ENCODE measurements around the gene WLS.
"Not testable (repeated sequence)": the region's sequence is repeated elsewhere in the genome, so short reads cannot be mapped to it uniquely, and the experiment has no call there.

WLS gene

GRCh38 chr1:68160935-68161334 lies 71.4 kb downstream of the WLS start:
- H3K27ac ChIP-seq (ENCODE audit: low read length); H3K9ac ChIP-seq (ENCODE audit: low read length); H3K4me1 ChIP-seq (ENCODE audit: control insufficient read depth, low read depth, low read length); H3K27me3 ChIP-seq (ENCODE audit: control insufficient read depth, insufficient read depth, low read length); H3K9me3 ChIP-seq (ENCODE audit: control insufficient read depth, low read depth, low read length); H3K4me3 ChIP-seq (ENCODE audit: low read length); H3K36me3 ChIP-seq (ENCODE audit: control insufficient read depth, low read depth, low read length): not testable (repeated sequence)

GRCh38 chr1:68160021-68160420 lies 72.3 kb downstream of the WLS start:
- Histone ChIP-seq H3K9ac (ENCODE audit: low read length) (no peak overlapping the region), H3K9me3 (ENCODE audit: control insufficient read depth, low read depth, low read length) (no peaks in the 10 kb centered on the region), H3K27me3 (ENCODE audit: control insufficient read depth, insufficient read depth, low read length) (no peaks in the 10 kb centered on the region), H3K4me3 (ENCODE audit: low read length) (no peak overlapping the region), H3K36me3 (ENCODE audit: control insufficient read depth, low read depth, low read length) (no peaks in the 10 kb centered on the region), H3K4me1 (ENCODE audit: control insufficient read depth, low read depth, low read length) (no peaks in the 10 kb centered on the region), H3K27ac (ENCODE audit: low read length) (no peak overlapping the region)

DNA sequence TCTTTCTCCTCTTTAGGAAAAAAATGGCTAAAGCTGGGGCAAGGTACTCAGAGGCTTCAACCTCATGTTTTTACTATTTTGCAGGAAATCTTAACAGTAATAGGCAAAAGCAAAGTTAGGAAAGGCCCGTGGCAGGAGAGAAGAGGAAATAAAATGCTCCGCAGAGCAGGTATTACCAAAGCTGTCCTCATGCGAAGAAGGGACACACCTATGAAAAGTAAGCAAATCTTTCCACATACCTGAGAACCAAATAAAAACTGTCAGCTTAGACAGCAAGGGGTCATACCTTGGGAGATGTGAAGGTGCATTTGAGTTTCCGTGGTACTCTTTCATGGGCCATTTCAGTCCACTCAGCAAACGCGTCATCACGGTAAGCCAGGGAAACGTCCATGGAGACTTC lies 73.5 kb downstream of the WLS start:
- H3K27me3 ChIP-seq (ENCODE audit: control insufficient read depth, insufficient read depth, low read length) = no peaks in the 10 kb centered on the region
- H3K36me3 ChIP-seq (ENCODE audit: control insufficient read depth, low read depth, low read length) = no peaks in the 10 kb centered on the region
- H3K4me3 ChIP-seq (ENCODE audit: low read length) = no peak overlapping the region
- H3K27ac ChIP-seq (ENCODE audit: low read length) = no peak overlapping the region
- no peaks in the 10 kb centered on the region for H3K4me1 ChIP-seq (ENCODE audit: control insufficient read depth, low read depth, low read length)
- H3K9ac ChIP-seq (ENCODE audit: low read length) = no peak overlapping the region
- H3K9me3 ChIP-seq (ENCODE audit: control insufficient read depth, low read depth, low read length) = no peaks in the 10 kb centered on the region

GRCh38 chr1:68157416-68157815 lies 74.9 kb downstream of the WLS start:
- Histone ChIP-seq H3K9ac (ENCODE audit: low read length) (no peak overlapping the region), H3K4me3 (ENCODE audit: low read length) (no peak overlapping the region), H3K9me3 (ENCODE audit: control insufficient read depth, low read depth, low read length) (no peaks in the 10 kb centered on the region), H3K36me3 (ENCODE audit: control insufficient read depth, low read depth, low read length) (no peaks in the 10 kb centered on the region), H3K27me3 (ENCODE audit: control insufficient read depth, insufficient read depth, low read length) (no peaks in the 10 kb centered on the region), H3K4me1 (ENCODE audit: control insufficient read depth, low read depth, low read length) (no peaks in the 10 kb centered on the region), H3K27ac (ENCODE audit: low read length) (no peak overlapping the region)

DNA sequence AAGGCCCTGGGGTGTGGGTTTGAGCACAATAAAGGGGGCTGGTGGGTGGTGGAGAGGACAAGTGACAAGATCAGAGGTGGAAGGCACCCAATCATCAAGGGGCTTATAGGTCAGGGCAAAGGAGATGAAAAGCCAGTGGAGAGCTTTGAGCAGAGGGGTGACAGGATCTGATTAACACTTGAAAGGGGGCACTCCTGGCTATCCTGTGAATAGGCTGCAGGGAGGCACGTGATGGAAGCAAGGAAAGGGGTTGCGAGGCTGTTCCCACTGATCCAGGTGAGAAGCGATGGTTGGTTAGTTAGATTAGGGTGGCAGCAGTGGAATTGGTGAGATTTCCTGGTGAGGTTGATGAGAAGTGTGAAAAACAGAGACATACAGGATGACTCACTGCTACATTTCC lies 80.6 kb downstream of the WLS start:
- Histone ChIP-seq H3K9me3 (ENCODE audit: control insufficient read depth, low read depth, low read length) (no peaks in the 10 kb centered on the region), H3K27ac (ENCODE audit: low read length) (no peak overlapping the region), H3K4me3 (ENCODE audit: low read length) (no peak overlapping the region), H3K4me1 (ENCODE audit: control insufficient read depth, low read depth, low read length) (no peaks in the 10 kb centered on the region), H3K36me3 (ENCODE audit: control insufficient read depth, low read depth, low read length) (no peaks in the 10 kb centered on the region), H3K27me3 (ENCODE audit: control insufficient read depth, insufficient read depth, low read length) (no peaks in the 10 kb centered on the region), H3K9ac (ENCODE audit: low read length) (no peak overlapping the region)

GRCh38 chr1:68149907-68150306 lies 82.4 kb downstream of the WLS start:
- Histone ChIP-seq H3K27me3 (ENCODE audit: control insufficient read depth, insufficient read depth, low read length) (no peaks in the 10 kb centered on the region), H3K4me1 (ENCODE audit: control insufficient read depth, low read depth, low read length) (no peaks in the 10 kb centered on the region), H3K9me3 (ENCODE audit: control insufficient read depth, low read depth, low read length) (no peaks in the 10 kb centered on the region), H3K27ac (ENCODE audit: low read length) (no peak overlapping the region), H3K36me3 (ENCODE audit: control insufficient read depth, low read depth, low read length) (no peaks in the 10 kb centered on the region), H3K4me3 (ENCODE audit: low read length) (no peak overlapping the region), H3K9ac (ENCODE audit: low read length) (no peak overlapping the region)

DNA sequence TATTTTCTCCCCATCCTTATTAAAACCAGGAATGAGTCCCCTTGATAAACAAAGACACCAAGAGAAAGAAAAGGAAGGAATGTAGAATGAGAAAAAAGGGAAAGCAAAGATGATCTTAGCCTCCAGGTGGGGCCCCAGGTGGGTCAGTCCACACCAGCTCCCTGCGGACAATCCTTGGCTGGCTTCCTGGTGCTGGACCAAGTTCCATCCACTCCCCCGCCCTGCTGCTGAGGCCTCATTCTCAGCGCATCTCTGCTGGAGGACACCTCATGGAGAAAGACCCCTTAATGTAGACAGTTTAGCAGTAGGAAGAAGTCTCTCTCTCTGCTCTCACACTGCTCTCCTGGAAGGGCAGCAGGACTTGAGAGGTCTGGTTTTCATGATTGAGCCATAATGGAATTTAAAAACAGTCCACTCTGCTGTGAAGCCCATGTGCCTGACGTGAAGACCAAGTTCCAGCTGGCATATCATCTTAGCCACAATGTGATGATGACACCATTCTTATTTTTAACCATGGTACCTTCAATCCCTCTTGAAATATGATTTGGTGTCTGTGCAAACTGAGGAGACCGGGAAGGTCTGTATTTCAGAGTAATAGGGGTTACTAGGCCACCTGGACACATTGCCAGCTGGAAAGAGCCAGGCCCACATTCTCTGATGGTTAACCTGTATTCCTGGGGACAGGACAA lies 83.1 kb downstream of the WLS start:
- Histone ChIP-seq H3K9ac (ENCODE audit: low read length) (no peak overlapping the region), H3K27me3 (ENCODE audit: control insufficient read depth, insufficient read depth, low read length) (no peaks in the 10 kb centered on the region), H3K27ac (ENCODE audit: low read length) (no peak overlapping the region), H3K36me3 (ENCODE audit: control insufficient read depth, low read depth, low read length) (no peaks in the 10 kb centered on the region), H3K4me3 (ENCODE audit: low read length) (no peak overlapping the region), H3K9me3 (ENCODE audit: control insufficient read depth, low read depth, low read length) (no peaks in the 10 kb centered on the region), H3K4me1 (ENCODE audit: control insufficient read depth, low read depth, low read length) (no peaks in the 10 kb centered on the region)

DNA sequence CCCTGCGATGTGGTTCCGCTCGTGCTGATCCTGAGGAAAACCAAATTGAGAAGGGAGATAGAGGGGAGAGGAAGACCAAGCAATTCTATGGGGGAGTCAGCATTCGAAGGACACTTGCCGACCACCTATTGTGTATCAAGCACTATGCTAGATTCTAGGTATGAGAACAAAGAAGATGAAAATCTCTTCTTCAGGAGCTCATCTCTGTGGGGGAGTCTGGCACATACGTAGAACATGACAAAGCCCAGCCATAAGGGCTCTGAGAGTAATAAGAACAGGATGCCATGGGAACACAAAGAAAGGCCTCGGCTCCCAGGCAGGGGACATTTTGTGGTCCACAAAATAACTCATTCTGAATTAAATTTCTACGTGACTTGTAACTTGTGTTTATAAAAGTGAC lies 83.7 kb downstream of the WLS start:
- no peak overlapping the region for H3K27ac ChIP-seq (ENCODE audit: low read length)
- H3K36me3 ChIP-seq (ENCODE audit: control insufficient read depth, low read depth, low read length) = no peaks in the 10 kb centered on the region
- H3K27me3 ChIP-seq (ENCODE audit: control insufficient read depth, insufficient read depth, low read length) = no peaks in the 10 kb centered on the region
- H3K4me3 ChIP-seq (ENCODE audit: low read length) = no peak overlapping the region
- H3K4me1 ChIP-seq (ENCODE audit: control insufficient read depth, low read depth, low read length) = no peaks in the 10 kb centered on the region
- no peak overlapping the region for H3K9ac ChIP-seq (ENCODE audit: low read length)
- H3K9me3 ChIP-seq (ENCODE audit: control insufficient read depth, low read depth, low read length) = no peaks in the 10 kb centered on the region

- Histone ChIP-seq H3K9ac (ENCODE audit: low read length) (no peak overlapping the region), H3K27ac (ENCODE audit: low read length) (no peak overlapping the region), H3K4me3 (ENCODE audit: low read length) (no peak overlapping the region), H3K36me3 (ENCODE audit: control insufficient read depth, low read depth, low read length) (no peaks in the 10 kb centered on the region), H3K27me3 (ENCODE audit: control insufficient read depth, insufficient read depth, low read length) (no peaks in the 10 kb centered on the region), H3K4me1 (ENCODE audit: control insufficient read depth, low read depth, low read length) (no peaks in the 10 kb centered on the region), H3K9me3 (ENCODE audit: control insufficient read depth, low read depth, low read length) (no peaks in the 10 kb centered on the region)
These were observed 84.7 kb downstream of the WLS start for GRCh38 chr1:68147534-68148171.

DNA sequence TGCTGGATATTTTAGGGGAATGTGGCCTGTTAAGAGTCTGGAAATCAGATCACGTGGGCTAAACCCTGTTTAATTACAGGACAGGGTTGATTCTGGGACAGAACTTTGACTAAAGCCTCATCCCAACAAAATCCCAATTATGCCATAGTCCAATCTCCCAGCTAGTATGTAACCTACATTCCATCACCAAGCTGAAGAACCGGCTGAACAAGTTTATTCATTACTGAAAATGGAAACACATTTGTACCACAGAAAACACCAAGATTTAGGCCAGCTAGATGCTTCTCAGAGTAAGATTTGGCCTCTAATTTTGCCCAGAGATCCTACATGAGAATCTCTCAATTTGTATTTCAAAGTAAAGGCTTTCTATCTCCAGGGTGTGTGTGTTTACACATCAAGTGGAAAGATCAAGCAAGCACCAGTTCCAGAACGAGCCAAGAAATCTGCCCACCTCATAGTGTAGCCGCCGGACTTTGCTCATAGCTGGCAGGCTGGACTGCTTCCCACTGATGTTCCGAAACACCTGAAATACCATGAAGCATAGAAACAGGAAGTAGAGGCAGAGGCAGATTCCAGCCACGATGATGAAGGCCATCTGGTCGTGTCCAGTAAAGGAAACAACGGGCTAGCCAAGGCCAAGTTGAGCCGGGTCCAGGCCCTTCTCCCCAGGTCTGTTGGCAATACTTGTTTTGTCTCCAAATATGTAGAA lies 86.8 kb downstream of the WLS start:
- Histone ChIP-seq H3K9me3 (ENCODE audit: control insufficient read depth, low read depth, low read length) (no peaks in the 10 kb centered on the region), H3K4me3 (ENCODE audit: low read length) (no peak overlapping the region), H3K9ac (ENCODE audit: low read length) (no peak overlapping the region), H3K27ac (ENCODE audit: low read length) (no peak overlapping the region), H3K27me3 (ENCODE audit: control insufficient read depth, insufficient read depth, low read length) (no peaks in the 10 kb centered on the region), H3K4me1 (ENCODE audit: control insufficient read depth, low read depth, low read length) (peaks cover 20% of the 10 kb centered on the region), H3K36me3 (ENCODE audit: control insufficient read depth, low read depth, low read length) (no peaks in the 10 kb centered on the region)

GRCh38 chr1:68144856-68145255 lies 87.5 kb downstream of the WLS start:
- Histone ChIP-seq H3K9me3 (ENCODE audit: control insufficient read depth, low read depth, low read length) (no peaks in the 10 kb centered on the region), H3K27ac (ENCODE audit: low read length) (no peak overlapping the region), H3K9ac (ENCODE audit: low read length) (no peak overlapping the region), H3K4me1 (ENCODE audit: control insufficient read depth, low read depth, low read length) (peaks cover 25% of the 10 kb centered on the region), H3K27me3 (ENCODE audit: control insufficient read depth, insufficient read depth, low read length) (no peaks in the 10 kb centered on the region), H3K36me3 (ENCODE audit: control insufficient read depth, low read depth, low read length) (no peaks in the 10 kb centered on the region), H3K4me3 (ENCODE audit: low read length) (no peak overlapping the region)

DNA sequence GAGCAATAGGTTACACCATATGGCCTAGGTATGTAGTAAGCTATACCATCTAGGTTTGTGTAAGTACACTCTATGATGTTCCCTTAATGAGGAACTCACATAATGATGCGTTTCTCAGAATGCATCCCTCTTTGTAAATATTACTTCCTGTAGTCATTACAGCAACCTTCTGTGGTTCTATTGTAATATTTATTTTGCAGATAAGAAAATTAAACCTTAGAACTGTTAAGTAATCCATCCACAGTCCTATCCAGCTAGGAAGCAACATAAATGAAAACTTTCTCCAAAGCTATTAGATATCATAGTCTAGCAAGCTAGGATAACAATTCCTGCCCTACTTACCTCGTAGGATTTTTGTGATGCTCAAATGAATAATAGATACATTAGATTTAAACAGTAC lies 88.7 kb downstream of the WLS start:
- Histone ChIP-seq H3K27ac (ENCODE audit: low read length) (no peak overlapping the region), H3K27me3 (ENCODE audit: control insufficient read depth, insufficient read depth, low read length) (no peaks in the 10 kb centered on the region)

More for the DNA sequence above, 88.7 kb downstream of the WLS start:
- Histone ChIP-seq H3K36me3 (ENCODE audit: control insufficient read depth, low read depth, low read length) (no peaks in the 10 kb centered on the region), H3K4me1 (ENCODE audit: control insufficient read depth, low read depth, low read length) (peaks cover 25% of the 10 kb centered on the region), H3K9ac (ENCODE audit: low read length) (no peak overlapping the region), H3K4me3 (ENCODE audit: low read length) (no peak overlapping the region), H3K9me3 (ENCODE audit: control insufficient read depth, low read depth, low read length) (no peaks in the 10 kb centered on the region)

All from iPS-18a (cell line).